ENCODE data around the gene JHY.

DNA sequence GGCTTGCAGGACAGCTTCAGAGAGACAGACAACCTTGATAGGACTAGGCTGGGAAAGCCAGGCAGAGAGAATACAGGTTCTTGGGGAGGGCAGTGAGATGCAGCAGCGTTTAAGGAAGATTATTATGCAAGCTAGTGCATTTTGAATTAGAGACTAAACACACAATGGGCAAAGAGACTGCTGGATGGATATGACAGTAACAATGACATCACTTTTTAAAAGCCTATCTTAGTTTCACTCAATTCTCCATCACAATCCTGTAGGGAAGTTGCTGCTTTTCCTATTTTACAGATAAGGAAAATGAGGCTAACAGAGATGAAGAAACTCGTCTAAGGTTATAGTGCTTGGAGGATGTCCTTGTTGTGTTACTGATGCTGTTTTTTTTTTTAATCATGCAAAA lies 5.6 kb downstream of the JHY start:
- TF ChIP-seq POLR2AphosphoS5 (IDR thresholded peaks at IDR 0.05; ENCODE audit: low read depth, low read length) (no peak), YY1 (IDR thresholded peaks at IDR 0.05; ENCODE audit: low read depth) (no peak), FOSL2 (IDR thresholded peaks at IDR 0.05; ENCODE audit: borderline replicate concordance, low read depth) (no peak), GABPA (IDR thresholded peaks at IDR 0.05; ENCODE audit: low read depth) (no peak), EP300 (IDR thresholded peaks at IDR 0.05; ENCODE audit: borderline replicate concordance in 1 of 2, low read depth in 1 of 2, low read length in 1 of 2) (no peak), TAF1 (IDR thresholded peaks at IDR 0.05; ENCODE audit: borderline replicate concordance, low read depth, low read length) (no peak), IRF3 (IDR thresholded peaks at IDR 0.05; ENCODE audit: low read depth, low read length) (no peak), MAX (IDR thresholded peaks at IDR 0.05; ENCODE audit: low read depth) (no peak), SMC3 (IDR thresholded peaks at IDR 0.05; ENCODE audit: low read depth, low read length) (no peak), MEF2A (IDR thresholded peaks at IDR 0.05; ENCODE audit: borderline replicate concordance, low read depth) (no peak), JUND (IDR thresholded peaks at IDR 0.05) (no peak)
- TF ChIP-seq, protein P1, sequence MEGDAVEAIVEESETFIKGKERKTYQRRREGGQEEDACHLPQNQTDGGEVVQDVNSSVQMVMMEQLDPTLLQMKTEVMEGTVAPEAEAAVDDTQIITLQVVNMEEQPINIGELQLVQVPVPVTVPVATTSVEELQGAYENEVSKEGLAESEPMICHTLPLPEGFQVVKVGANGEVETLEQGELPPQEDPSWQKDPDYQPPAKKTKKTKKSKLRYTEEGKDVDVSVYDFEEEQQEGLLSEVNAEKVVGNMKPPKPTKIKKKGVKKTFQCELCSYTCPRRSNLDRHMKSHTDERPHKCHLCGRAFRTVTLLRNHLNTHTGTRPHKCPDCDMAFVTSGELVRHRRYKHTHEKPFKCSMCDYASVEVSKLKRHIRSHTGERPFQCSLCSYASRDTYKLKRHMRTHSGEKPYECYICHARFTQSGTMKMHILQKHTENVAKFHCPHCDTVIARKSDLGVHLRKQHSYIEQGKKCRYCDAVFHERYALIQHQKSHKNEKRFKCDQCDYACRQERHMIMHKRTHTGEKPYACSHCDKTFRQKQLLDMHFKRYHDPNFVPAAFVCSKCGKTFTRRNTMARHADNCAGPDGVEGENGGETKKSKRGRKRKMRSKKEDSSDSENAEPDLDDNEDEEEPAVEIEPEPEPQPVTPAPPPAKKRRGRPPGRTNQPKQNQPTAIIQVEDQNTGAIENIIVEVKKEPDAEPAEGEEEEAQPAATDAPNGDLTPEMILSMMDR (IDR thresholded peaks at IDR 0.05), result no peak
- TF ChIP-seq, protein P2, sequence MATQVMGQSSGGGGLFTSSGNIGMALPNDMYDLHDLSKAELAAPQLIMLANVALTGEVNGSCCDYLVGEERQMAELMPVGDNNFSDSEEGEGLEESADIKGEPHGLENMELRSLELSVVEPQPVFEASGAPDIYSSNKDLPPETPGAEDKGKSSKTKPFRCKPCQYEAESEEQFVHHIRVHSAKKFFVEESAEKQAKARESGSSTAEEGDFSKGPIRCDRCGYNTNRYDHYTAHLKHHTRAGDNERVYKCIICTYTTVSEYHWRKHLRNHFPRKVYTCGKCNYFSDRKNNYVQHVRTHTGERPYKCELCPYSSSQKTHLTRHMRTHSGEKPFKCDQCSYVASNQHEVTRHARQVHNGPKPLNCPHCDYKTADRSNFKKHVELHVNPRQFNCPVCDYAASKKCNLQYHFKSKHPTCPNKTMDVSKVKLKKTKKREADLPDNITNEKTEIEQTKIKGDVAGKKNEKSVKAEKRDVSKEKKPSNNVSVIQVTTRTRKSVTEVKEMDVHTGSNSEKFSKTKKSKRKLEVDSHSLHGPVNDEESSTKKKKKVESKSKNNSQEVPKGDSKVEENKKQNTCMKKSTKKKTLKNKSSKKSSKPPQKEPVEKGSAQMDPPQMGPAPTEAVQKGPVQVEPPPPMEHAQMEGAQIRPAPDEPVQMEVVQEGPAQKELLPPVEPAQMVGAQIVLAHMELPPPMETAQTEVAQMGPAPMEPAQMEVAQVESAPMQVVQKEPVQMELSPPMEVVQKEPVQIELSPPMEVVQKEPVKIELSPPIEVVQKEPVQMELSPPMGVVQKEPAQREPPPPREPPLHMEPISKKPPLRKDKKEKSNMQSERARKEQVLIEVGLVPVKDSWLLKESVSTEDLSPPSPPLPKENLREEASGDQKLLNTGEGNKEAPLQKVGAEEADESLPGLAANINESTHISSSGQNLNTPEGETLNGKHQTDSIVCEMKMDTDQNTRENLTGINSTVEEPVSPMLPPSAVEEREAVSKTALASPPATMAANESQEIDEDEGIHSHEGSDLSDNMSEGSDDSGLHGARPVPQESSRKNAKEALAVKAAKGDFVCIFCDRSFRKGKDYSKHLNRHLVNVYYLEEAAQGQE (IDR thresholded peaks at IDR 0.05; ENCODE audit: low read depth, low read length), result no peak
- TF ChIP-seq, protein P3, sequence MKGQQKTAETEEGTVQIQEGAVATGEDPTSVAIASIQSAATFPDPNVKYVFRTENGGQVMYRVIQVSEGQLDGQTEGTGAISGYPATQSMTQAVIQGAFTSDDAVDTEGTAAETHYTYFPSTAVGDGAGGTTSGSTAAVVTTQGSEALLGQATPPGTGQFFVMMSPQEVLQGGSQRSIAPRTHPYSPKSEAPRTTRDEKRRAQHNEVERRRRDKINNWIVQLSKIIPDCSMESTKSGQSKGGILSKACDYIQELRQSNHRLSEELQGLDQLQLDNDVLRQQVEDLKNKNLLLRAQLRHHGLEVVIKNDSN (IDR thresholded peaks at IDR 0.05; ENCODE audit: borderline replicate concordance, low read depth), result no peak

Data from SK-N-SH (cell line).